Measurements from ENCODE around the gene SCG3.

Gene SCG3

GRCh38 chr15:51731549-51732267 lies 50.4 kb downstream of the SCG3 start:
- Histone ChIP-seq H3K4me1 (ENCODE audit: insufficient read depth, low read length) (peaks cover 68% of the 10 kb centered on the region), H2AFZ (ENCODE audit: low read depth, low read length) (peak overlapping the region; percentile 73), H3K4me3 (ENCODE audit: low read depth in 1 of 2, low read length in 2 of 2) (peak overlapping the region; percentile 13 to 62; a peak in 3 of 4 replicates), H3K9ac (ENCODE audit: low read depth, low read length) (peak overlapping the region; percentile 53), H3K36me3 (ENCODE audit: insufficient read depth, low read length) (peaks cover 4% of the 10 kb centered on the region), H3K79me2 (ENCODE audit: insufficient read depth, low read length) (peaks cover 83% of the 10 kb centered on the region), H3K9me3 (ENCODE audit: insufficient read depth, low read length, severe bottlenecking) (no peaks in the 10 kb centered on the region), H3K4me2 (ENCODE audit: insufficient read depth, low read length) (peak overlapping the region; percentile 92), H3K27me3 (ENCODE audit: insufficient read depth, low read length, poor library complexity) (no peaks in the 10 kb centered on the region), H3K27ac (ENCODE audit: low read length) (peak overlapping the region; percentile 91), H4K20me1 (ENCODE audit: insufficient read depth, low read length) (peaks cover 10% of the 10 kb centered on the region; the same call in 1 of the 2 replicates)
- ATAC-seq (ENCODE audit: insufficient read depth, low read depth) (peak; percentile 79), DNase-seq (peak; percentile 67)
- TF ChIP-seq EZH2 (IDR thresholded peaks at IDR 0.05; ENCODE audit: borderline replicate concordance, low read depth, low read length, severe bottlenecking), result no peak
- TF ChIP-seq CTCF (IDR thresholded peaks at IDR 0.05; ENCODE audit: borderline replicate concordance, extremely low read depth, low read length, poor library complexity, severe bottlenecking), result no peak

- DNase-seq (peak; percentile 32), ATAC-seq (ENCODE audit: insufficient read depth, low read depth) (no peak)
- H3K27me3 ChIP-seq (ENCODE audit: insufficient read depth, low read length, poor library complexity), result no peaks in the 10 kb centered on the region
- H3K4me2 ChIP-seq (ENCODE audit: insufficient read depth, low read length), result peak overlapping the region; percentile 92
- H2AFZ ChIP-seq (ENCODE audit: low read depth, low read length), result peak overlapping the region; percentile 73; the same call in 1 of the 2 replicates
- no peaks in the 10 kb centered on the region for H3K9me3 ChIP-seq (ENCODE audit: insufficient read depth, low read length, severe bottlenecking)
- H3K79me2 ChIP-seq (ENCODE audit: insufficient read depth, low read length), result peaks cover 81% of the 10 kb centered on the region
- peak overlapping the region in 1 of 2 experiments; percentile 62; a peak in 1 of 4 replicates for H3K4me3 ChIP-seq (ENCODE audit: low read depth in 1 of 2, low read length in 2 of 2)
- H3K27ac ChIP-seq (ENCODE audit: low read length), result peak overlapping the region; percentile 91
- peaks cover 4% of the 10 kb centered on the region for H3K36me3 ChIP-seq (ENCODE audit: insufficient read depth, low read length)
- H3K9ac ChIP-seq (ENCODE audit: low read depth, low read length), result peak overlapping the region; percentile 53
- peaks cover 70% of the 10 kb centered on the region for H3K4me1 ChIP-seq (ENCODE audit: insufficient read depth, low read length)
- 0 out of 2 replicates have a peak, but pooled peaks cover 4% of the 10 kb centered on the region for H4K20me1 ChIP-seq (ENCODE audit: insufficient read depth, low read length)
- TF ChIP-seq EZH2 (IDR thresholded peaks at IDR 0.05; ENCODE audit: borderline replicate concordance, low read depth, low read length, severe bottlenecking) (no peak), CTCF (IDR thresholded peaks at IDR 0.05; ENCODE audit: borderline replicate concordance, extremely low read depth, low read length, poor library complexity, severe bottlenecking) (no peak)
Observed at GRCh38 chr15:51732646-51733045, 51.3 kb downstream of the SCG3 start.

- TF ChIP-seq CTCF (IDR thresholded peaks at IDR 0.05; ENCODE audit: borderline replicate concordance, extremely low read depth, low read length, poor library complexity, severe bottlenecking), result peak; percentile 63
- TF ChIP-seq EZH2 (IDR thresholded peaks at IDR 0.05; ENCODE audit: borderline replicate concordance, low read depth, low read length, severe bottlenecking), result no peak
- H3K36me3 ChIP-seq (ENCODE audit: insufficient read depth, low read length), result no peaks in the 10 kb centered on the region
- no peak overlapping the region for H2AFZ ChIP-seq (ENCODE audit: low read depth, low read length)
- peak overlapping the region; percentile 89 for H3K4me2 ChIP-seq (ENCODE audit: insufficient read depth, low read length)
- peak; percentile 42 for ATAC-seq (ENCODE audit: insufficient read depth, low read depth)
- H3K9ac ChIP-seq (ENCODE audit: low read depth, low read length), result peak overlapping the region; percentile 90
- no peaks in the 10 kb centered on the region for H3K9me3 ChIP-seq (ENCODE audit: insufficient read depth, low read length, severe bottlenecking)
- H3K4me3 ChIP-seq (ENCODE audit: low read depth in 1 of 2, low read length in 2 of 2), result peak overlapping the region in 1 of 2 experiments; percentile 70; a peak in 2 of 4 replicates
- peak overlapping the region; percentile 89 for H3K27ac ChIP-seq (ENCODE audit: low read length)
- peaks cover 76% of the 10 kb centered on the region for H3K4me1 ChIP-seq (ENCODE audit: insufficient read depth, low read length)
- 0 out of 2 replicates have a peak, but pooled peaks cover 2% of the 10 kb centered on the region for H4K20me1 ChIP-seq (ENCODE audit: insufficient read depth, low read length)
- peaks cover 63% of the 10 kb centered on the region for H3K79me2 ChIP-seq (ENCODE audit: insufficient read depth, low read length)
- peak; percentile 52 for DNase-seq
- H3K27me3 ChIP-seq (ENCODE audit: insufficient read depth, low read length, poor library complexity), result no peaks in the 10 kb centered on the region
Observed at GRCh38 chr15:51735228-51736010, 54.1 kb downstream of the SCG3 start.
